Skin epidermis (tissue), 12 donors: ENCODE measurements around the gene IFT52.

ENCODE experiments used
- H3K27ac ChIP-seq, 21 experiments: fragments of 200-600 bp; sonication (generic) in 11 of 21; one replicate each; pipeline ENCODE4 v1.5.0; 2020; ENCODE audit warnings: mild to moderate bottlenecking in 3 of 21, inconsistent platforms in 2 of 21, moderate library complexity in 2 of 21
- H3K4me3 ChIP-seq, 7 experiments: fragments of 200-600 bp; sonication (generic) in 2 of 7; one replicate each; pipeline ENCODE4 v1.5.0; 2020; ENCODE audit warnings: inconsistent platforms in 2 of 7, mild to moderate bottlenecking in 2 of 7, moderate library complexity in 1 of 7

Gene IFT52

GRCh38 chr20:43680981-43681380 lies 90.2 kb downstream of the IFT52 start:
- Histone ChIP-seq H3K27ac (peak overlapping the region in 2 of 21 experiments; percentile 24 to 66), H3K4me3 (no peak overlapping the region)

GRCh38 chr20:43681468-43681942 lies 90.8 kb downstream of the IFT52 start:
- Histone ChIP-seq H3K27ac (peak overlapping the region in 5 of 21 experiments; percentile 8 to 70 (median 66)), H3K4me3 (no peak overlapping the region)

- Histone ChIP-seq H3K4me3 (no peak overlapping the region), H3K27ac (peak overlapping the region in 4 of 21 experiments; percentile 24 to 70 (median 66))
Observed at GRCh38 chr20:43681991-43682410, 91.3 kb downstream of the IFT52 start.

DNA sequence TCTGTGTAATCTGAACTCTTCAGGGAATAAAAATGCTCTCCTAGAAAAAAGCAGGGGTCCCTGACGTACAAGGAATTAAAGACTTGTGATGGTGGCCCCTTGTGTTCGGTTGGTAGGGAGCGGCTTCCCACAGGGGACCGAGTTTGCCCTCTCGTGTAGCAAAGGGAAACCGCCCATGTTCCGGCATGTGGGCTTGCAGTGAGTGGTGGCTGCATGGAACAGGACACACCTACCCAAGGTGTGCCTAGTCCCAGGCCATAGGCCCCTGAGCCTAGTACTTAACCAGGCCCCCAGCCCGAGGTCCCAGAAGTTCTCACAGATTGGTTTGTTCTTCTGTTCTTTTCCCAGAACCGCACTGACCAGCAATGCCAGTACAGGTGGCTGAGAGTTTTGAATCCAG lies 91.7 kb downstream of the IFT52 start:
- Histone ChIP-seq H3K27ac (no peak overlapping the region), H3K4me3 (no peak overlapping the region)

DNA sequence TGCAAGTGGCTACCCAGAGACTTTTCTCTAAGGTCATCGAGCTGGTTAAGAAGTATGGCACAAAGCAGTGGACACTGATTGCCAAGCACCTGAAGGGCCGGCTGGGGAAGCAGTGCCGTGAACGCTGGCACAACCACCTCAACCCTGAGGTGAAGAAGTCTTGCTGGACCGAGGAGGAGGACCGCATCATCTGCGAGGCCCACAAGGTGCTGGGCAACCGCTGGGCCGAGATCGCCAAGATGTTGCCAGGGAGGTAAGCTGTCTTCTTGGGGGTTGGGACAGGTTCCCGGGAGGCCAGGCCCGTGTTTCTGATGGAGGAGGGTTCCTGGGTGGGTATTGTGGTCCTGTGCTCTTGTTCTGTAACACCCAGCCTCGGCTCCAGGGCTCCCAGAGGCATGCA lies 96.1 kb downstream of the IFT52 start:
- no peak overlapping the region for H3K4me3 ChIP-seq
- H3K27ac ChIP-seq = no peak overlapping the region

- H3K27ac ChIP-seq = no peak overlapping the region
- no peak overlapping the region for H3K4me3 ChIP-seq
Observed at GRCh38 chr20:43689165-43689564, 98.4 kb downstream of the IFT52 start.

DNA sequence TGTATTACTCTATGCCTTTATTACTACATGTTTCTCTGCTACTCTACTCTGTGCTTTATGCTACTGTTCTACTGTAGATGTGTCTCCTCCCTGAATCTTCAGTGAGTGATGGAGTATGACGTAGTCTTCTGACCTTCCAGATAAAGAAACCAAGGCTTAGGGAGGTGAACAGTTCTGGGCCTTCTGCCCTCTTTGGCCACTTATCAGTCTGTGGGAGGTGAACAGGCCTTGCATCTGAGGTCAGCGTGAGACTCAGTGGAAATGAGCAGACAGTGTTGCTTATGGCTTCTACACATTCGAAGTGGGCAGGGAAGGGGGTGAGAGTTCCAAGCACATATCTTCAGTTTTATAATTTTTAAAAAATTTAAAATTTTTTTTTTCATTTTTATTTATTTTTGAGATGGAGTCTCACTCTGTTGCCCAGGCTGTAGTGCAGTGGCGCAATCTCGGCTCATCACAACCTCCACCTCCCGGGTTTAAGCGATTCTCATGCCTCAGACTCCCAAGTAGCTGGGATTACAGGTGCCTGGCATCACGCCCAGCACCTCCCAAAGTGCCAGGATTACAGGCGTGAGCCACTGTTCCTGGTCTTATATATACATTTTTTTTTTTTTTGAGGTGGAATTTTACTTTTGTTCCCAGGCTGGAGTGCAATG lies 100.3 kb downstream of the IFT52 start:
- H3K27ac ChIP-seq = no peak overlapping the region
- no peak overlapping the region for H3K4me3 ChIP-seq

GRCh38 chr20:43691928-43692524 lies 101.3 kb downstream of the IFT52 start:
- Histone ChIP-seq H3K4me3 (no peak overlapping the region), H3K27ac (no peak overlapping the region)

DNA sequence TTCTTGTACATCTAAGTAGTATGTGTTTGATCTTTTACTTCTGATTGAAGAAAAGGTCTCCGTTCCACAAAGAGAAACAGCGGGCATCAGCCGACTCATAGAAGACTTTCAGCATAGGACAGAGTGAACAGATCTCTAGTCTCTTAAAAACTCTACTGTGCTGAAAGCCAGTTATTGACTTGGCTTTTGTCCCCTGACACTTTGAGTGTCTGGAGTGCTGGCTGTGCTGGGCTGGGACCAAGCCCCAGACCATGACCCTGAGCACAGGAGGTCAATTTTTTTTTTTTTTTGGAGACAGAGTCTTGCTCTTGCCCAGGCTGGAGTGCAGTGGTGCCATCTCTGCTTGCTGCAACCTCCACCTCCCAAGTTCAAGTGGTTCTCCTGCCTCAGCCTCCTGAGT lies 104.0 kb downstream of the IFT52 start:
- H3K27ac ChIP-seq = no peak overlapping the region
- H3K4me3 ChIP-seq = no peak overlapping the region

GRCh38 chr20:43695571-43695970 lies 104.8 kb downstream of the IFT52 start:
- Histone ChIP-seq H3K4me3 (no peak overlapping the region), H3K27ac (no peak overlapping the region)
